ENCODE results near the gene CDH13.

- TF ChIP-seq CTCF (IDR thresholded peaks at IDR 0.05; ENCODE audit: low read depth, low read length) (no peak), EZH2phosphoT487 (IDR thresholded peaks at IDR 0.05; ENCODE audit: low read depth) (no peak)
Observed at GRCh38 chr16:83843657-83844056, 1216.9 kb downstream of the CDH13 start.

Data from OCI-LY3 (cell line).